IMR-90 (cell line): ENCODE measurements around the gene TSHZ1. TPM values are rescaled to one million over a fixed set of nuclear protein-coding genes. Genes with fewer than 3 reads are reported as not detected.

Experiments
- ATAC-seq: fragments of 200-7000 bp; cut with Tn5 transposase; 2 replicates; pipeline ENCODE4 v1.9.1; 2020; ENCODE audit warnings: low read depth, mild to moderate bottlenecking, moderate library complexity
- BruUV-seq: library from RNA; stranded (reverse); fragments of 400-500 nt; replicated peaks from 2 replicates; lab custom pipeline; 2021; lab: Mats Ljungman, UMichigan
- CTCF ChIA-PET: fragments of 300-600 bp; formaldehyde crosslinking; extraction: SDS; loops from one replicate; lab custom pipeline; 2021; ENCODE audit warnings: antibody characterized with exemption; lab: Yijun Ruan, JAX
- POLR2A ChIA-PET: fragments of 300-600 bp; sonication (Branson Sonifier 250); formaldehyde crosslinking; loops from one replicate; lab custom pipeline; 2022; ENCODE audit warnings: antibody characterized with exemption; ENCODE audit not compliant: unreplicated experiment; lab: Charles Lee
- DNase-seq: peaks from one replicate; pipeline ENCODE4 v3.0.0; 2013
- H2AFZ ChIP-seq: replicated peaks from 2 replicates; pipeline ENCODE3; 2013; ENCODE audit warnings: low read length, mild to moderate bottlenecking; ENCODE audit not compliant: poor library complexity
- H2AK5ac ChIP-seq: 2 replicates; pipeline ENCODE4 v1.6.1; 2013; ENCODE audit warnings: low read depth, low read length, inconsistent platforms
- H2AK9ac ChIP-seq: replicated peaks from 2 replicates; pipeline ENCODE3; 2013; ENCODE audit warnings: mild to moderate bottlenecking, low read depth, low read length, moderate library complexity; ENCODE audit not compliant: poor library complexity
- H2BK120ac ChIP-seq: 2 replicates; pipeline ENCODE4 v1.6.1; 2013; ENCODE audit warnings: low read depth, low read length, inconsistent platforms
- H2BK15ac ChIP-seq: 3 replicates; pipeline ENCODE4 v1.6.1; 2013; ENCODE audit warnings: low read depth, low read length, inconsistent platforms
- H2BK20ac ChIP-seq: 2 replicates; pipeline ENCODE4 v1.6.1; 2013; ENCODE audit warnings: low read depth, mild to moderate bottlenecking, inconsistent platforms, low read length, moderate library complexity
- H2BK5ac ChIP-seq: 2 replicates; pipeline ENCODE4 v1.6.1; 2013; ENCODE audit warnings: mild to moderate bottlenecking, low read depth, low read length, inconsistent platforms; ENCODE audit not compliant: poor library complexity, severe bottlenecking
- H3K14ac ChIP-seq: replicated peaks from 2 replicates; pipeline ENCODE4 v1.6.1; 2013; ENCODE audit warnings: low read depth, low read length, inconsistent platforms
- H3K18ac ChIP-seq: 2 replicates; pipeline ENCODE4 v1.6.1; 2013; ENCODE audit warnings: low read depth, low read length, control low read depth
- H3K23ac ChIP-seq: 2 replicates; pipeline ENCODE4 v1.6.1; 2013; ENCODE audit warnings: low read depth, low read length, inconsistent platforms
- H3K27ac ChIP-seq: 2 replicates; pipeline ENCODE4 v1.5.1; 2013; ENCODE audit warnings: mild to moderate bottlenecking, control low read depth, low read length; ENCODE audit not compliant: insufficient read depth
- H3K27me3 ChIP-seq: 2 replicates; pipeline ENCODE4 v1.6.1; 2013; ENCODE audit warnings: low read length; ENCODE audit not compliant: control insufficient read depth, insufficient read depth
- H3K36me3 ChIP-seq: 2 replicates; pipeline ENCODE4 v1.6.1; 2013; ENCODE audit warnings: low read length, mixed read lengths; ENCODE audit not compliant: control insufficient read depth, insufficient read depth
- H3K4ac ChIP-seq: 2 replicates; pipeline ENCODE4 v1.6.1; 2013; ENCODE audit warnings: low read depth, low read length, inconsistent platforms
- H3K4me1 ChIP-seq: 2 replicates; pipeline ENCODE4 v1.6.1; 2013; ENCODE audit warnings: low read length, mixed read lengths; ENCODE audit not compliant: control insufficient read depth, insufficient read depth
- H3K4me2 ChIP-seq: 2 replicates; pipeline ENCODE4 v1.6.1; 2013; ENCODE audit warnings: low read depth, mild to moderate bottlenecking, control low read depth, low read length, moderate library complexity
- H3K4me3 ChIP-seq: 2 replicates; pipeline ENCODE4 v1.5.1; 2013; ENCODE audit warnings: low read depth, mild to moderate bottlenecking, control low read depth, low read length, moderate library complexity; ENCODE audit not compliant: insufficient read depth
- H3K56ac ChIP-seq: 2 replicates; pipeline ENCODE4 v1.6.1; 2013; ENCODE audit warnings: low read length, inconsistent platforms; ENCODE audit not compliant: insufficient read depth; ENCODE audit errors: extremely low read depth
- H3K79me1 ChIP-seq, 2 experiments: 2 replicates each; pipeline ENCODE4 v1.6.1; 2013; ENCODE audit warnings: low read length in 2 of 2, inconsistent platforms in 1 of 2, low read depth in 1 of 2
- H3K9ac ChIP-seq: 2 replicates; pipeline ENCODE4 v1.6.1; 2013; ENCODE audit warnings: low read depth, low read length, control low read depth
- H3K9me1 ChIP-seq: 2 replicates; pipeline ENCODE4 v1.6.1; 2013; ENCODE audit warnings: low read length, inconsistent platforms; ENCODE audit not compliant: insufficient read depth
- H3K9me3 ChIP-seq: 2 replicates; pipeline ENCODE4 v1.6.1; 2013; ENCODE audit warnings: low read length; ENCODE audit not compliant: control insufficient read depth, insufficient read depth
- H4K20me1 ChIP-seq: 2 replicates; pipeline ENCODE4 v1.6.1; 2013; ENCODE audit warnings: low read length, inconsistent platforms; ENCODE audit not compliant: insufficient read depth
- H4K5ac ChIP-seq: 2 replicates; pipeline ENCODE4 v1.6.1; 2013; ENCODE audit warnings: mild to moderate bottlenecking, low read depth, low read length, control low read depth
- H4K8ac ChIP-seq, 2 experiments: 2 replicates each; pipeline ENCODE4 v1.6.1; 2013; ENCODE audit warnings: low read depth in 2 of 2, low read length in 2 of 2, control low read depth in 1 of 2, inconsistent platforms in 1 of 2
- H4K91ac ChIP-seq: 2 replicates; pipeline ENCODE4 v1.6.1; 2013; ENCODE audit warnings: low read depth, low read length, inconsistent platforms; ENCODE audit not compliant: insufficient read depth
- BHLHE40 ChIP-seq: fragments of 150-350 bp; IDR thresholded peaks from 2 replicates; pipeline ENCODE4 v1.6.1; 2016; ENCODE audit warnings: mild to moderate bottlenecking, low read depth, low read length
- ELK1 ChIP-seq: fragments of 150-350 bp; IDR thresholded peaks from 2 replicates; pipeline ENCODE4 v1.6.1; 2016; ENCODE audit warnings: low read depth, mild to moderate bottlenecking, low read length, moderate library complexity, borderline replicate concordance
- MAZ ChIP-seq: IDR thresholded peaks from 2 replicates; pipeline ENCODE4 v1.6.1; 2012; ENCODE audit warnings: low read depth, mild to moderate bottlenecking, low read length, improper control_type of control experiment, moderate library complexity, borderline replicate concordance
- NFE2L2 ChIP-seq: fragments of 150-350 bp; IDR thresholded peaks from 2 replicates; pipeline ENCODE4 v1.6.1; 2016; ENCODE audit warnings: low read depth, mild to moderate bottlenecking, low read length
- POLR2A ChIP-seq: IDR thresholded peaks from 2 replicates; pipeline ENCODE4 v1.6.1; 2012; ENCODE audit warnings: mild to moderate bottlenecking, low read depth, low read length
- RFX5 ChIP-seq: IDR thresholded peaks from 2 replicates; pipeline ENCODE4 v1.8.0; 2012; ENCODE audit warnings: low read depth, mild to moderate bottlenecking, low read length, moderate library complexity
- SMC3 ChIP-seq: fragments of 150-350 bp; IDR thresholded peaks from 2 replicates; pipeline ENCODE4 v1.6.1; 2016; ENCODE audit warnings: low read depth, mild to moderate bottlenecking, antibody characterized with exemption, low read length, moderate library complexity
- WGBS, 2 experiments: methylation state at CpG; one replicate each; pipeline versions ENCODE4 v1.1.5 to v1.1.7; 2013; ENCODE audit warnings: missing lambda C conversion rate in 2 of 2; ENCODE audit not compliant: insufficient read length in 1 of 2; ENCODE audit errors: extremely low coverage in 2 of 2; 5-methylcytosine and 5-hydroxymethylcytosine counted together
- dilution Hi-C: fragments of 300-500 bp; cut with HindIII; formaldehyde crosslinking; loops from one replicate; pipeline ENCODE4 v1.14.3; 2018; ENCODE audit warnings: low sequenced_read_pairs; ENCODE audit not compliant: unreplicated experiment
- in situ Hi-C: fragments of 300-500 bp; cut with MboI; formaldehyde crosslinking; loops from 3 replicates; pipeline ENCODE4 v1.14.3; 2019; ENCODE audit warnings: low sequenced_read_pairs, inconsistent platforms, mixed read lengths
- intact Hi-C: fragments of 100-400 bp; cut with micrococcal nuclease; formaldehyde crosslinking; loops from 2 replicates; pipeline ENCODE4 v1.10.0; 2022
- polyA plus RNA-seq, 3 experiments: library from polyadenylated mRNA; depleted of rRNA; stranded (reverse); fragments of >200 nt; gene quantifications; 2 replicates each; pipeline ENCODE4 v1.2.3, GENCODE V29; 2012; ENCODE audit warnings: low replicate concordance in 1 of 3
- total RNA-seq: library from RNA; depleted of rRNA; stranded (reverse); fragments of >200 nt; gene quantifications from 2 replicates; pipeline ENCODE4 v1.2.3, GENCODE V29; 2012
- TF ChIP-seq, protein P1 (sequence below): fragments of 150-350 bp; IDR thresholded peaks from 2 replicates; pipeline ENCODE4 v1.6.1; 2017; ENCODE audit warnings: mild to moderate bottlenecking, antibody characterized with exemption, low read length, low read depth
- TF ChIP-seq, protein P2 (sequence below): conservative IDR thresholded peaks from 2 replicates; pipeline ENCODE4 v1.5.1; 2012; ENCODE audit warnings: mild to moderate bottlenecking, low read depth, low read length, improper control_type of control experiment

TSHZ1 gene
- total and polyA plus RNA-seq, 2 of the 4 experiments (the other 2 are of a cell fraction): 7.1 to 10.0 TPM

DNA sequence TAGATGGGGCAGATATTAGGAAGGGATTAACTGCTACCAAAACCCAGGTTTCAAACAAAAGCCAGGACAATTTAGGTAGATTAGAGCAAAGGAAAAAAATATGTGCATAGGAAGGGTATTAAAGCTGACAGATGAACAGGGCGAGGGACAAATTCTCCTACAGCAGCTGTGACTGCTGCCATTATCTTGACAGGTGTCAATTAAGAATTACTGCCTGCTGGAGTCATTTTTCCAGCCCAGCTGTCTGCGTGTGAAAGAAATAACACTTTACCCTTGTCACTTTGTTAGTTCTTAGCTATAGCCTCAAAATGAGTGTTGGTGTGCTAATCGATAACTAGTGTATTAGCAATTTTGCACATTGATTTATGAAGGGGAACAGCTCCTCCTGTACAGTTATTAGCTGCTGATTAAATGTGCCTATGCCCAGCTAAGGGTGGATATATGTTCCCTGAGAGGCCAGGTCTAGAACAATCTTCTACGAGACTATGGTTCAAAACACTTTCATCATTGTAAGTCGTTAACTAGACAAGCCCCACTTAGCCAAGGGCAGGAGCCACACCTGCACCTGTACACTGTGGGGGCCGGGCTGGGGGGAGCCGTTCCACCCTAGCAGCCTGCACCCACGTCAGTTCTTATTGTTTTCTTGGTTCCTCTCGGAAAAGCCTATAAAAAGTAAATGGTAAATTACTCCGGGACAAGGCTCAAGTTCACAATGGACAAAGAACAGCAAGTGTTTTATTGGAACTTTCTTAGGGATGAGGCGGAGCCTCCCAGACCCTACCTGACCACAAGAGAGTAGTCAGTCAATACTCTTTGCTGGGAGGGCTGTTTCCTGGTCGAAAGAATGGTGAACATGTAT, 7.7 kb downstream of the TSHZ1 start:
- Histone ChIP-seq H3K9me3 (no peaks in the 10 kb centered on the region), H4K91ac (no peak overlapping the region), H2BK20ac (no peak overlapping the region), H3K79me1 (peaks cover 18 to 56% of the 10 kb centered on the region in 2 experiments), H2AK5ac (no peak overlapping the region), H2BK5ac (no peak overlapping the region), H2BK15ac (no peak overlapping the region), H3K4me1 (peaks cover 9% of the 10 kb centered on the region), H3K18ac (no peak overlapping the region), H3K23ac (no peak overlapping the region; the same call in 1 of the 2 replicates), H3K4ac (no peak overlapping the region), H4K8ac (no peak overlapping the region), H3K14ac (no peak overlapping the region), H3K4me3 (no peak overlapping the region), H3K27ac (no peak overlapping the region), H2BK120ac (no peak overlapping the region), H3K56ac (no peak overlapping the region), H4K5ac (no peak overlapping the region), H3K9me1 (peaks cover 4% of the 10 kb centered on the region; the same call in 1 of the 2 replicates), H3K9ac (no peak overlapping the region), H3K4me2 (no peak overlapping the region), H4K20me1 (no peaks in the 10 kb centered on the region; the same call in 1 of the 2 replicates), H3K27me3 (no peaks in the 10 kb centered on the region), H3K36me3 (no peaks in the 10 kb centered on the region), H2AK9ac (no peak overlapping the region), H2AFZ (no peak overlapping the region)
- in situ Hi-C loops: loop anchor here (25.0 kb wide), 1 partner anchor 1144 kb away; no protein-coding TSS in a partner anchor
- intact Hi-C loops: no loop called here
- POLR2A ChIA-PET: no interaction called here
- no TSS peak for BruUV-seq
- CTCF ChIA-PET: no interaction called here
- no peak for DNase-seq
- TF ChIP-seq ELK1 (no peak), MAZ (no peak), RFX5 (no peak), BHLHE40 (no peak), SMC3 (no peak), POLR2A (no peak), NFE2L2 (no peak)
- TF ChIP-seq, protein P1, sequence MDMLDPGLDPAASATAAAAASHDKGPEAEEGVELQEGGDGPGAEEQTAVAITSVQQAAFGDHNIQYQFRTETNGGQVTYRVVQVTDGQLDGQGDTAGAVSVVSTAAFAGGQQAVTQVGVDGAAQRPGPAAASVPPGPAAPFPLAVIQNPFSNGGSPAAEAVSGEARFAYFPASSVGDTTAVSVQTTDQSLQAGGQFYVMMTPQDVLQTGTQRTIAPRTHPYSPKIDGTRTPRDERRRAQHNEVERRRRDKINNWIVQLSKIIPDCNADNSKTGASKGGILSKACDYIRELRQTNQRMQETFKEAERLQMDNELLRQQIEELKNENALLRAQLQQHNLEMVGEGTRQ: no peak
- TF ChIP-seq, protein P2, sequence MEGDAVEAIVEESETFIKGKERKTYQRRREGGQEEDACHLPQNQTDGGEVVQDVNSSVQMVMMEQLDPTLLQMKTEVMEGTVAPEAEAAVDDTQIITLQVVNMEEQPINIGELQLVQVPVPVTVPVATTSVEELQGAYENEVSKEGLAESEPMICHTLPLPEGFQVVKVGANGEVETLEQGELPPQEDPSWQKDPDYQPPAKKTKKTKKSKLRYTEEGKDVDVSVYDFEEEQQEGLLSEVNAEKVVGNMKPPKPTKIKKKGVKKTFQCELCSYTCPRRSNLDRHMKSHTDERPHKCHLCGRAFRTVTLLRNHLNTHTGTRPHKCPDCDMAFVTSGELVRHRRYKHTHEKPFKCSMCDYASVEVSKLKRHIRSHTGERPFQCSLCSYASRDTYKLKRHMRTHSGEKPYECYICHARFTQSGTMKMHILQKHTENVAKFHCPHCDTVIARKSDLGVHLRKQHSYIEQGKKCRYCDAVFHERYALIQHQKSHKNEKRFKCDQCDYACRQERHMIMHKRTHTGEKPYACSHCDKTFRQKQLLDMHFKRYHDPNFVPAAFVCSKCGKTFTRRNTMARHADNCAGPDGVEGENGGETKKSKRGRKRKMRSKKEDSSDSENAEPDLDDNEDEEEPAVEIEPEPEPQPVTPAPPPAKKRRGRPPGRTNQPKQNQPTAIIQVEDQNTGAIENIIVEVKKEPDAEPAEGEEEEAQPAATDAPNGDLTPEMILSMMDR: no peak
- dilution Hi-C loops: no loop called here
- 92% methylated on average over 2 of the region's 12 CpGs; no CpG with 5 or more reads in 1 of the 2 experiments for WGBS, 2 experiments
- ATAC-seq: no peak
